Measurements from ENCODE around the gene ARFGAP1.

DNA sequence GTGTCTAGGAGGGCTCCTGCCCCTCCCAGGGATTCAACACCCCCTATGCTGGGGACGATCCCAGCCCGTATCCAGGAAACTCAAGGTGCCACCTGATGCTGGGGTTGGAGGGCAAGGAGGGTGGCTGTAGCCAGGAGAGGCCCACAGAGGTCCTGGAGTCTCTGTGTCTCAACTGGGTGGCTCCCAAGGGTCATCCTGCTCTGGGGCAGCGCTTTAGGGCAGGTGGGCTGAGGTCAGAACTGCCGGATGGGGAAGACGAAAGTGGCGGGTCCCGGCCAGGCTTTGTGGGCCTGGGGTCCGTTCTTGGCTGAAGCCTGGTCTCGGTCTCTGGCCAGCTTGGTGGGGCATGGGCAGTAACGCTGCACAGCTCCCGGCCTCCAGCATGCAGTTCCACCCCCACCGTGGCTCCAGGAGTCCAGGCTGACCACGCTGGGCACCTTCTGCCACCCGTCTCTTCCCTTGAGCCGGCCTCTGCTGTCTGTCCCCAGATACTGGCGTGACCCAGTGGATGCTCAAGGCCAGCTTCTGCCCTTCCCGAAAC, 17.6 kb downstream of the ARFGAP1 start:
- TF ChIP-seq POLR2A (IDR thresholded peaks at IDR 0.05; ENCODE audit: low read depth, low read length) (no peak; the same call in 1 of the 2 replicates), EP300 (IDR thresholded peaks at IDR 0.05; ENCODE audit: borderline replicate concordance in 1 of 2, control insufficient read depth in 1 of 2, low read depth in 2 of 2, low read length in 2 of 2) (no peak), DPF2 (IDR thresholded peaks at IDR 0.05) (no peak), SREBF1 (IDR thresholded peaks at IDR 0.05; ENCODE audit: low read length) (no peak), JUND (IDR thresholded peaks at IDR 0.05; ENCODE audit: low read depth, low read length) (no peak), BCL11A (IDR thresholded peaks at IDR 0.05; ENCODE audit: low read depth, low read length) (no peak), JUNB (IDR thresholded peaks at IDR 0.05) (no peak), NFIC (IDR thresholded peaks at IDR 0.05; ENCODE audit: low read depth, low read length) (no peak)
- TF ChIP-seq, protein P1, sequence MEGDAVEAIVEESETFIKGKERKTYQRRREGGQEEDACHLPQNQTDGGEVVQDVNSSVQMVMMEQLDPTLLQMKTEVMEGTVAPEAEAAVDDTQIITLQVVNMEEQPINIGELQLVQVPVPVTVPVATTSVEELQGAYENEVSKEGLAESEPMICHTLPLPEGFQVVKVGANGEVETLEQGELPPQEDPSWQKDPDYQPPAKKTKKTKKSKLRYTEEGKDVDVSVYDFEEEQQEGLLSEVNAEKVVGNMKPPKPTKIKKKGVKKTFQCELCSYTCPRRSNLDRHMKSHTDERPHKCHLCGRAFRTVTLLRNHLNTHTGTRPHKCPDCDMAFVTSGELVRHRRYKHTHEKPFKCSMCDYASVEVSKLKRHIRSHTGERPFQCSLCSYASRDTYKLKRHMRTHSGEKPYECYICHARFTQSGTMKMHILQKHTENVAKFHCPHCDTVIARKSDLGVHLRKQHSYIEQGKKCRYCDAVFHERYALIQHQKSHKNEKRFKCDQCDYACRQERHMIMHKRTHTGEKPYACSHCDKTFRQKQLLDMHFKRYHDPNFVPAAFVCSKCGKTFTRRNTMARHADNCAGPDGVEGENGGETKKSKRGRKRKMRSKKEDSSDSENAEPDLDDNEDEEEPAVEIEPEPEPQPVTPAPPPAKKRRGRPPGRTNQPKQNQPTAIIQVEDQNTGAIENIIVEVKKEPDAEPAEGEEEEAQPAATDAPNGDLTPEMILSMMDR (IDR thresholded peaks at IDR 0.05 in 2 of 3, conservative IDR thresholded peaks at IDR 0.05 in 1 of 3; ENCODE audit: control insufficient read depth in 2 of 3, extremely low read depth in 1 of 3, insufficient read depth in 1 of 3, low read depth in 3 of 3, low read length in 3 of 3): no peak
- TF ChIP-seq, protein P2, sequence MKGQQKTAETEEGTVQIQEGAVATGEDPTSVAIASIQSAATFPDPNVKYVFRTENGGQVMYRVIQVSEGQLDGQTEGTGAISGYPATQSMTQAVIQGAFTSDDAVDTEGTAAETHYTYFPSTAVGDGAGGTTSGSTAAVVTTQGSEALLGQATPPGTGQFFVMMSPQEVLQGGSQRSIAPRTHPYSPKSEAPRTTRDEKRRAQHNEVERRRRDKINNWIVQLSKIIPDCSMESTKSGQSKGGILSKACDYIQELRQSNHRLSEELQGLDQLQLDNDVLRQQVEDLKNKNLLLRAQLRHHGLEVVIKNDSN (IDR thresholded peaks at IDR 0.05; ENCODE audit: borderline replicate concordance, extremely low read length, insufficient read depth, low read depth, low read length): no peak
- TF ChIP-seq, protein P3, sequence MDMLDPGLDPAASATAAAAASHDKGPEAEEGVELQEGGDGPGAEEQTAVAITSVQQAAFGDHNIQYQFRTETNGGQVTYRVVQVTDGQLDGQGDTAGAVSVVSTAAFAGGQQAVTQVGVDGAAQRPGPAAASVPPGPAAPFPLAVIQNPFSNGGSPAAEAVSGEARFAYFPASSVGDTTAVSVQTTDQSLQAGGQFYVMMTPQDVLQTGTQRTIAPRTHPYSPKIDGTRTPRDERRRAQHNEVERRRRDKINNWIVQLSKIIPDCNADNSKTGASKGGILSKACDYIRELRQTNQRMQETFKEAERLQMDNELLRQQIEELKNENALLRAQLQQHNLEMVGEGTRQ (IDR thresholded peaks at IDR 0.05; ENCODE audit: borderline replicate concordance, low read depth, low read length): no peak
- TF ChIP-seq, protein P4, sequence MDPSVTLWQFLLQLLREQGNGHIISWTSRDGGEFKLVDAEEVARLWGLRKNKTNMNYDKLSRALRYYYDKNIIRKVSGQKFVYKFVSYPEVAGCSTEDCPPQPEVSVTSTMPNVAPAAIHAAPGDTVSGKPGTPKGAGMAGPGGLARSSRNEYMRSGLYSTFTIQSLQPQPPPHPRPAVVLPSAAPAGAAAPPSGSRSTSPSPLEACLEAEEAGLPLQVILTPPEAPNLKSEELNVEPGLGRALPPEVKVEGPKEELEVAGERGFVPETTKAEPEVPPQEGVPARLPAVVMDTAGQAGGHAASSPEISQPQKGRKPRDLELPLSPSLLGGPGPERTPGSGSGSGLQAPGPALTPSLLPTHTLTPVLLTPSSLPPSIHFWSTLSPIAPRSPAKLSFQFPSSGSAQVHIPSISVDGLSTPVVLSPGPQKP (IDR thresholded peaks at IDR 0.05; ENCODE audit: low read depth, low read length): no peak

Data from GM12878 (cell line).